Fibroblast of lung (primary cell): ENCODE results near the gene CIAO2B. TPM values are rescaled to one million over a fixed set of nuclear protein-coding genes. Genes with fewer than 3 reads are reported as not detected.
"Not testable (repeated sequence)": the region's sequence is repeated elsewhere in the genome, so short reads cannot be mapped to it uniquely, and the experiment has no call there.

ENCODE experiments used
- DNase-seq, 2 donors: peaks; one replicate each; pipeline versions ENCODE4 v3.0.0 to v3.0.0-alpha.2; 2010; ENCODE audit warnings: low read depth in 2 of 2
- H2AFZ ChIP-seq: 2 replicates; pipeline ENCODE4 v1.5.1; 2012; ENCODE audit warnings: low read length, control low read depth, inconsistent platforms
- H3K27ac ChIP-seq: 2 replicates; pipeline ENCODE4 v1.5.1; 2011; ENCODE audit warnings: low read length, control low read depth; ENCODE audit not compliant: insufficient read depth
- H3K27me3 ChIP-seq: 2 replicates; pipeline ENCODE4 v1.5.1; 2011; ENCODE audit warnings: mild to moderate bottlenecking, low read length; ENCODE audit not compliant: control insufficient read depth, insufficient read depth
- H3K36me3 ChIP-seq: 2 replicates; pipeline ENCODE4 v1.5.1; 2011; ENCODE audit warnings: low read length; ENCODE audit not compliant: control insufficient read depth, insufficient read depth
- H3K4me1 ChIP-seq: 2 replicates; pipeline ENCODE4 v1.5.1; 2011; ENCODE audit warnings: low read length; ENCODE audit not compliant: control insufficient read depth, insufficient read depth; ENCODE audit errors: extremely low read depth
- H3K4me2 ChIP-seq: 2 replicates; pipeline ENCODE4 v1.5.1; 2011; ENCODE audit warnings: low read length, control low read depth; ENCODE audit not compliant: insufficient read depth; ENCODE audit errors: extremely low read depth
- H3K4me3 ChIP-seq, 4 experiments: fragments of 200-600 bp in 1 of 4; sonication (generic) in 1 of 4; replicated peaks in 1 of 4; 2 replicates each; pipeline ENCODE4 v1.5.1; 2011 to 2016; ENCODE audit warnings: low read length in 4 of 4, low read depth in 3 of 4, mild to moderate bottlenecking in 3 of 4, control low read depth in 2 of 4, inconsistent platforms in 1 of 4, mixed read lengths in 1 of 4; ENCODE audit not compliant: insufficient read depth in 1 of 4; ENCODE audit errors: control extremely low read depth in 1 of 4
- H3K79me2 ChIP-seq: 2 replicates; pipeline ENCODE4 v1.5.1; 2012; ENCODE audit warnings: mild to moderate bottlenecking, low read length, inconsistent platforms; ENCODE audit not compliant: control insufficient read depth, insufficient read depth
- H3K9ac ChIP-seq: 2 replicates; pipeline ENCODE4 v1.5.1; 2011; ENCODE audit warnings: mild to moderate bottlenecking, low read length, control low read depth; ENCODE audit not compliant: insufficient read depth
- H3K9me3 ChIP-seq: 2 replicates; pipeline ENCODE4 v1.5.1; 2012; ENCODE audit warnings: low read depth, low read length; ENCODE audit not compliant: control insufficient read depth, insufficient read depth
- H4K20me1 ChIP-seq: 2 replicates; pipeline ENCODE4 v1.5.1; 2011; ENCODE audit warnings: low read length; ENCODE audit not compliant: control insufficient read depth, insufficient read depth; ENCODE audit errors: extremely low read depth
- CTCF ChIP-seq, 2 donors: IDR thresholded peaks in 1 of 2; conservative IDR thresholded peaks in 1 of 2; 1 replicate in 1 of 2; 2 replicates in 1 of 2; pipeline ENCODE4 v1.5.1; 2011 to 2012; ENCODE audit warnings: low read length in 2 of 2, control low read depth in 1 of 2, inconsistent platforms in 1 of 2, low read depth in 1 of 2, mild to moderate bottlenecking in 1 of 2
- EZH2 ChIP-seq: IDR thresholded peaks from 2 replicates; pipeline ENCODE4 v1.5.1; 2012; ENCODE audit warnings: low read length, control low read depth, mild to moderate bottlenecking; ENCODE audit errors: missing control alignments
- polyA plus RNA-seq, 2 donors: library from polyadenylated mRNA; depleted of rRNA in 1 of 2; stranded (reverse) in 1 of 2; unstranded in 1 of 2; fragments of >200 nt; gene quantifications; 2 replicates each; pipeline ENCODE4 v1.2.1, GENCODE V29; 2011 to 2012; ENCODE audit warnings: missing spikeins in 1 of 2
- total RNA-seq: library from RNA; depleted of rRNA; stranded (reverse); fragments of >200 nt; gene quantifications from 2 replicates; pipeline ENCODE4 v1.2.1, GENCODE V29; 2014

CIAO2B gene
- total and polyA plus RNA-seq, 2 donors (not counting 1 experiment from before 2014, with no cell fraction given): 115 to 217 TPM

- H3K4me1 ChIP-seq: no peaks in the 10 kb centered on the region
- H3K4me2 ChIP-seq: no peak overlapping the region
- H4K20me1 ChIP-seq: no peaks in the 10 kb centered on the region
- H3K9ac ChIP-seq: no peak overlapping the region
- H3K9me3 ChIP-seq: no peaks in the 10 kb centered on the region
- no peaks in the 10 kb centered on the region for H3K36me3 ChIP-seq
- H2AFZ ChIP-seq: no peak overlapping the region
- DNase-seq: peak; percentile 60 to 78
- H3K27me3 ChIP-seq: no peaks in the 10 kb centered on the region
- TF ChIP-seq EZH2: no peak
- TF ChIP-seq CTCF (conservative IDR thresholded peaks at IDR 0.05 in 1 of 2, IDR thresholded peaks at IDR 0.05 in 1 of 2; ENCODE audit: low read depth in 1 of 2, low read length in 2 of 2): peak; percentile 88 to 89
- no peaks in the 10 kb centered on the region for H3K79me2 ChIP-seq
- H3K4me3 ChIP-seq: no peak overlapping the region
- H3K27ac ChIP-seq: no peak overlapping the region
These were observed 43.3 kb upstream of the CIAO2B start for GRCh38 chr16:66977341-66978113.

GRCh38 chr16:66976746-66977145 lies 42.5 kb upstream of the CIAO2B start:
- H4K20me1 ChIP-seq: no peaks in the 10 kb centered on the region
- H3K79me2 ChIP-seq: no peaks in the 10 kb centered on the region
- no peaks in the 10 kb centered on the region for H3K4me1 ChIP-seq
- peak in 1 of 2 donors; percentile 24 for DNase-seq
- H3K9me3 ChIP-seq: no peaks in the 10 kb centered on the region
- no peak for TF ChIP-seq EZH2
- TF ChIP-seq CTCF (conservative IDR thresholded peaks at IDR 0.05 in 1 of 2, IDR thresholded peaks at IDR 0.05 in 1 of 2; ENCODE audit: low read depth in 1 of 2, low read length in 2 of 2): no peak
- H3K4me2 ChIP-seq: no peak overlapping the region
- H3K4me3 ChIP-seq: no peak overlapping the region
- no peak overlapping the region for H3K27ac ChIP-seq
- H3K27me3 ChIP-seq: no peaks in the 10 kb centered on the region
- H3K36me3 ChIP-seq: no peaks in the 10 kb centered on the region
- no peak overlapping the region for H3K9ac ChIP-seq
- H2AFZ ChIP-seq: no peak overlapping the region

- Histone ChIP-seq H3K4me2 (no peak overlapping the region), H4K20me1 (no peaks in the 10 kb centered on the region), H2AFZ (no peak overlapping the region), H3K4me1 (no peaks in the 10 kb centered on the region), H3K4me3 (no peak overlapping the region), H3K27me3 (no peaks in the 10 kb centered on the region), H3K36me3 (no peaks in the 10 kb centered on the region), H3K9ac (no peak overlapping the region), H3K79me2 (no peaks in the 10 kb centered on the region), H3K27ac (no peak overlapping the region), H3K9me3 (no peaks in the 10 kb centered on the region)
- no peak for DNase-seq
- TF ChIP-seq CTCF (conservative IDR thresholded peaks at IDR 0.05 in 1 of 2, IDR thresholded peaks at IDR 0.05 in 1 of 2; ENCODE audit: low read depth in 1 of 2, low read length in 2 of 2) (no peak), EZH2 (no peak)
These were observed 41.2 kb upstream of the CIAO2B start for GRCh38 chr16:66975302-66975893.

- not testable (repeated sequence) for H3K27ac ChIP-seq, DNase-seq, H3K4me2 ChIP-seq, H3K79me2 ChIP-seq, H3K27me3 ChIP-seq, H3K4me1 ChIP-seq, H3K9me3 ChIP-seq, H3K36me3 ChIP-seq, H3K9ac ChIP-seq, H4K20me1 ChIP-seq, H3K4me3 ChIP-seq, H2AFZ ChIP-seq
These were observed 40.7 kb upstream of the CIAO2B start for GRCh38 chr16:66974932-66975246.
